CD4-positive, alpha-beta T cell treated with Interleukin-15 for 4 hours (primary cell): ENCODE measurements around the gene ZMAT5.

Source experiments
- DNase-seq: peaks from one replicate; pipeline ENCODE4 v3.0.0-alpha.2; 2020; ENCODE audit warnings: low spot score

The ZMAT5 gene

DNA sequence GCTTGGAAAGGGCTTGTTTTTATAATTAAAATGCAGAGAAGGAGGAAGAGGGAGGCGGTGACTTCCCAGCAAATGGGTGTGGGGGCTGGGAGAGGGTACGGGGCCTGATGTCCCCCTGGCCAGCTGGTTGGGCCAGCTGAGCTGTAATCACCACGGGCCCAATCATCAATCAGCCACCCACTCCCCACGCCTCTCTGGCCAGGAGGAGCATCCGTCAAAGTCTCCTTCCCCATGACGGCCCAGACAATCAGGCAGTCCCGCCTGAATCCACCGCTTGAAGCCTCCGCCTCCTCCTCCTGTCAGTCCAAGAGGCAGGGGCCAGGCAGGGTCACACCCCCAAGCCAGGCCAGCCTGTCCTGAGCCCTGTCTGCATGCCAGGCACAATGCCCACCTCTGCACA, 60.3 kb downstream of the ZMAT5 start:
- no peak for DNase-seq

DNA sequence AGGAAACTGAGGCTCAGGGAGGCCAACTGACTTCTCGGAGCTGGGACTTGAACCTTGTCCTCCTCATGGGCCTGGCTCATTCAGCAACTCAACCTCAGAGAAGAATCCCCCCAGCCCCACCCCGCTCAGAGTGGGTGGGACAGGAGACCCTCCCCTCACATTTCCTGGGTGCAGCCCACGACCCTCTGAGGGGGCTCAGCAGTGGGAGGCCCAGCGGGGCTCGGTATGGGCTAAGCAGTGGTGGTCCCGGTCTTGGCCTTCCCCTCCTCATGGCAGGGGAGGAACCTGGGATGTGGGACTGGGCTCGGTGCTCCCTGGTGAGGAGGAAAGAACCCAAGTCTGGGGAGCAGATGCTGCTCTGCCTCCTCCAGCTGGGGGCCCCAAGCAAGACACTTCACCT, 61.2 kb downstream of the ZMAT5 start:
- DNase-seq: no peak

DNA sequence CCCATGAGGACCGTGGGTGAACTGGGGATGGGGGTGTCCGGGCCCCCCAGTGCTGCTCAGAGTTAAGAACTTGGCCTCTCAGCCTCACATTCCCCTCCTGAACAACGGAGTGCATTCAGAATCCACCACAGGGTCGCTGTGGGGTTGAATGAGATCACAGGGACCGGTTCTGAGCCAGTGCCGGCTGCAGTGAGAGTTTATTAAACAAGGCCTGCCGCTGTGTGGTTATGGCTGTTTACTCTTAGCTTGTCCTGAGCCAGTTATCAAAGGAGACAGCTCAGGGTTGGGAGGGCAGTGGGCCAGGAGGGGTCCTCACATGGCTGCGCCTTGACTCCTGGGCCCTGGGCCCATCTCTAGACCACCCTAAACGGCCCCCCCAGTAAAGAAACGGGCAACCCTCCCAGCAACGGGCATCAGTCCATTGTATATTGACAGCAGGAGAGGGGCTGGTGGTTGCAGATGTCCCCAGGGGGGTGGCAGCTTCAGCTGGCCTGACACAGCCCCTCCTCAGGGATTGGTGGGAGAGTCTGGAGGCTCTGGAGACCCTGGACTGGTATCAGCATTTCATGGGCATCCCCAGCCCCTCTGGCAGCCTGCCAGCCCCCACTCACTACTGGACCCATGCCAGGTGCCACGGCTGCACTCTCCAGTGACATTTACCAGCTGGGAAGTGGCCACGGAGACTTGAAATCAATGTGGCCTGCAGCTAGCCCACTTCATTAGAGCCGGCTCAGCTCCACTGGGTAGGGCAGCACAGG, 62.1 kb downstream of the ZMAT5 start:
- DNase-seq: no peak

DNA sequence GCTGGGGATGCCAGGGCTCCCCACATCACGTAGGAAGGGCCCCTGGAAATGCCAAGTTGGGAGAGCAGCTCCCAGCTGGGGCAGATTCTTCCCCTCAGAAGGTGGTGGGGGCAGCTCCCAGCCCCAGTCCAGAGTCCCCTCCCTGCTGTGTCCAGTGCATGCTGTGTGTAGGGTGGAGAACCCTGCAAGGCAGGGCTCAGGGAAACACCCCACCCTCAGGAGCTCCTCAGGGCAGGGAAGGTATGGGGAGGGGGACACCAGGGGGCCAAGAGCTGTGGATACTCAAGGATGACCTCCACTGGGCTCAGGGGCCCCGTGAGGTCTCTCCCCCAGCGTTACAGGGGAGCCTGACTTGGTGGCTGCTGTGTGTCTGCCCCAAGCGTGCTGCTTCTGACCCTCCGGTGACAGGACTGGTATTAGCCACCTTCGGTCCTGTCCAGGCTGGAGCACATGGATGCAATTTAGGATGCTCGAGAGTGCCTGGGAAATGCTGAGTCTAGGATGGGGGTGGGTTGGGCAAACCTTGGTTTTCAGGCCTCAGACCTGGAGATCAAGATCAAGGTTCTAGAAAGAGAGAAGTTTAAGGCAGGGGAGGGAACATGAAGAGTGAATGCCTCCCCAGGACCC, 63.1 kb downstream of the ZMAT5 start:
- DNase-seq: no peak

DNA sequence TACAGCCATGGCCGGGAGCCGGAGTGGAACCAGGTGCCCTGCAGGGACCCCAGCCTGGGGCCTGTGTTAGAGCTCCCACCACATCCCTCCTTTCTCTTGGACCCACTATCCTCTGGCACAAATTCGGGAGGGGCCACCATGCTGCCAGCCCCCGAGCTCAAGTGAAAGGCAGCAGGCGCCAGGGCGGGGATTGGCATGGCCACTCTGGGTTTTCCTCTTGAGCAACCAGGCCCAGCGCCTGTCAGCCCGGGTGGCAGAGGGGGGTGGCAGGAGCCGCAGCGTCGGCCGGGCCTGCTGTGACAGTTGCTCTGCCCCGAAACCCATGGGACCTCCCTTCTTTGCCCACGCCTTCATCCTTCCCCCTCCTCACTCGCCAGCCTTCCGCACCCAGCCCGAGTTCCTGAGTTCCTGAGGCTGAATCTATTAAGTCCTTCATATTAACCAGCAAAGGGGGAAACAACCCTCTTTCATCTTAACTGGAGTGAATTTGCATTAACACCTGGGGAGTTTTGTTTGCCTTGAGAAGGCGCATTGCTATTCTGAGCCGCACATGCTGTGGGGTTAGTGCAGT, 63.8 kb downstream of the ZMAT5 start:
- no peak for DNase-seq

DNA sequence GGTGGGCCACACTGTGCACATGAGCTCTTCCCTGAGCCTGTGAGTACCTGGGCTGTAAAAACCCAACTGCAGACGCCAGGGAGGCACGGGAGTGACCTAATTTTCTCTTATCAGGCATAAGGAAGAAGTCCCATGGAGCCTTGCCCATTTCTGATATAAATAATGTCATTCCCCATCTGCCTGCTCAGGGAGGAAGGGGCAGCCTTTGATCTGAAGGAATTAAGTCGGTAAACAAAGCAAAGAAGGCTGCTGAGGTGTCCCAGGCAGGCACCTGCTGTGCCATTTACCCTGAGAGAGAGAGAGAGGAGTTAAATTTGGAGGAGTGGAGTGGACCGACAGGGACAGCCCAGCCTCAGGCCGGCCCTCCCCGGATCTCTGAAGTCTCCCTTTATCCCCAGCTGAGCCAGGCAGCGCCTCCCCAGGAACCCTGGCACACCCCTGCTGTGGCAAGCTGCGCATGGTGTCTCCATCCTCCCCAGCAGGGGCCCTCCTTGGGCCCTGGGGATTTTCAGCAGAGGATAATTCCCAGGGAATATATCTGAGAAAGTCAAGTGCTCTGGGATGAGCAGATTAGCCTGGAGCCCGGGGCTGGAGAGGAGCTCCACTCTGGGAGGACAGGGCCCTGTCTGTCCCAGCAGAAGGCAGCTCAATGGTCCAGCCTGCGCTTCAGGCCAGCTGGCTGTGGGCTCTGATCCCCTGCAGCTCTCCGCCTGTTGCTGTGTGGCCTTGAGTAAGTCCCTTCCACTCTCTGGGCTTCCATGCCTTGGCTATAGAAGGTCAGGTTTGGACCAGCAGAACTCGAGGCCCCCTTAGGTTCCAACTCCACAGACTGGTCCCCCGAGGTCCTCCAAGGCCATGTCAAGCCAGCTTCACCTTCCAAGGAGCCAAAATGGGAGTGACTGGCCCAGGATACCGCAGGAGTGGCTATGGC, 64.5 kb downstream of the ZMAT5 start:
- DNase-seq: no peak

DNA sequence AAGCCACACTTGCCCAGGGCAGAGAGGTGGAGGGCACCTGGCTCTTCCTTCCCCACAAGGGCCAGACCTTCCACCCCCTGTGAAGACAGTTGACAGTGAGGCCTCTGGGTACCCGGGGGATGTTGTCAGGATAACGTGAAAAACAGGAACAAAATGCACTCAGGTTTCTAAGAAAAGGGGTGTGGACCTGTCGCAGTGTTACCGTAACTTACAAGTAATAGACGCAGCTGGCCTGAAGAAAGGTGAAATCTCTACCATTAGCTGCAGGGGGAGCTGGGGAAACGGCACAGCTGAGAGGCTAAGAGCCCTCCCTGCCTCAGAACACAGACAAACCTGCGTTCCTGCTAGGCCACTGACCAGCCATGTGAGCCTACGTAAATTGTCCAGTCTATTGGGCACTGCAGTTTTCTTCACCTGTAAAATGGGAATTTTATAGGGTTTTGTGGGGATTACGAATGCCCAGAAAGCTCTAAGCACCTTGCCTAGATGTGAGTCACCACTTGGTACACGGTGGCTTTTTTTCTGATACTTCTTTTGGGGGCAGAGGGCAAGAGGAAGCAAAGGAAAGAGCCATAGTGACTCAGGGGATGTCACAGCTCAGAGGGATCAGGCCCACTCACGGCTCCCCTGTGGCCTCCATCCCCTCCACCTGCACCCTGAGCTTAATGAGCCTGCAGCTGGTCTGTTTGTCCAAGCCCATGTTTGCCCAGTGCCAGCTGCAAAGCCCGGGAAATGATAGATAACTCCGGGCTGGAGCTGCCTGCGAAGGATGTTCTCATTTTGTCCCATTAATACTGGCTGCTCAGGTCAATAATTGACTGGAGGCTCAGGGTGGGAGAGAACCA, 65.4 kb downstream of the ZMAT5 start:
- peak; percentile 29 for DNase-seq

DNA sequence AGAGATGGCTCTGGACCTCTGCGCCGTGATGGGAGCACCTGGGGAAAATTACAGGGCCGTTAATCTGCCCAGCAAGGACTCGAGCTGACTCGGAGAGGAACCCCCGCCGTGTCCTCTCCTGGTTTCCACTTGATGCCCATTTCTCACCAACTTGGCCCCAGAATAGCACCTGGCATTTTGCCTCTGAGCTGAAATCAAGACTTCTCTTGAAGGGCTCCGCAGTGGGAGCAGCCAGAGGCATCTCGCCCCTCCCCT, 66.0 kb downstream of the ZMAT5 start:
- DNase-seq: no peak

DNA sequence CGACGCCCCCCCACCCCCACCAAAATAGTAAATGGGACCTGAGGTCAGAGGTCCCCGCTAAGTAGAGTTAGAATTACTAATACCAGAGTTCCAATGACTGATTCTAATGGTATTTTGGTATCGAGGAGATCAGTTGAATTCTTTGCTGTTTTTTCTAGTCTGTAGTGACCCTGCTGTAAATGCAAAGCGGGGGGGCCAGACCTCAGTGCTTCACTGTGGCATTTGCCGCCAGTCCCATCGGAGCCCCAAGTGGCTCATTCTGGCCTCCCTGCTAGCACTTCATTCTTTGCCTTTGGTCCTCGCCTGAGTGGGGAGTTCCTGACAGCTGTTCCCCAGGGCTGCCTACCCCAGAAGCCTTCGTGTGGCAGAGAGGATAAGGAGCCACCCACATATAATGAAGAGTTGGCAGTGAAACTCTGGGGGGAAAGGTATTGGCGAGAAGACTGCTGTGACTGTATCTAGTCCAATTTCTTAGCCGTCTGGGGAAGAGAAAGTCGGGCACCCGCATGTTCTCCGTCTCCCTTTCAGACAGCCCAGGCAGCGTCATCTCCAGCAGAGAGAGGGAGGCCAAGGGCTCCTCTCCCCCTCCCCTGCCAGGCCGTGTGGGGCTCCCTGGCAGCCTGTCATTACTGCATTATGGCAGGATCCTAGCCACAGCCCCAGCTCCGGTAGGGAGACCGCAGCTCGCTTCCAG, 66.5 kb downstream of the ZMAT5 start:
- no peak for DNase-seq

DNA sequence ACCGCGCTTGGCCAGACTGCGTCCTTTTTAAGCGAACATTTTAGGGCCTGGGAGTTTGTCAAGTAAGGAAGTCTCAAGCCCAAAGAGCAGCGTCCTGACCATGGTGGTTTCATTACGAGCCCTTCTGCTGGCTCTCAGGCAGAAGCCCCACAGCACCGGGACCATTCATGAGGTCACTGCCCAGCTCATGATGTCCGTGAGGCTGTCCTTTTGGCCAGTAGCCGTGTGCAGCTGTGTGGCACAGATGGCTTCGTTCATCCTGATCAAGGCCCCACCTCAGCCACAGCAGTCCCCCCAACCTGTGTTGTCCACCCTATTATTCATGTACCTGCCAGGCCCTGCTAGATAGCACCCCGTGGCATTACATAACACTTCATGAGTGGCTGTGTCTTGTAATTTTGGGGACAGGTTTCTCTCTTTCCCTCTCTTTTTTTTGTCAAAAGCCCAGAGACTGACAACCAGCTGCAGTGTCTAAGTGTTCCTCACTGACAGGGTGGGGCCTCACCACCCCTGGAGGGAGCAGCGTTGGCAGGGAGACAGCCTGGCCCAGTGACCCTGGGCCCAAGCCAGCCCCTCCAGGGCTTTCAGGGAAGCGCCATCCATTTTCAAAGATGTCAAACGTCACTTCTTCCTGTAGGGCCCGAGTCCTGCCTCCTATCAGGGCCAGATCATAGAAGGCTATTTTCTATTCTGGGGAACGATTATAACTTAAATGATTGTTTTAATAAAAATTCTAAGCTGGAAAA, 68.8 kb downstream of the ZMAT5 start:
- no peak for DNase-seq

DNA sequence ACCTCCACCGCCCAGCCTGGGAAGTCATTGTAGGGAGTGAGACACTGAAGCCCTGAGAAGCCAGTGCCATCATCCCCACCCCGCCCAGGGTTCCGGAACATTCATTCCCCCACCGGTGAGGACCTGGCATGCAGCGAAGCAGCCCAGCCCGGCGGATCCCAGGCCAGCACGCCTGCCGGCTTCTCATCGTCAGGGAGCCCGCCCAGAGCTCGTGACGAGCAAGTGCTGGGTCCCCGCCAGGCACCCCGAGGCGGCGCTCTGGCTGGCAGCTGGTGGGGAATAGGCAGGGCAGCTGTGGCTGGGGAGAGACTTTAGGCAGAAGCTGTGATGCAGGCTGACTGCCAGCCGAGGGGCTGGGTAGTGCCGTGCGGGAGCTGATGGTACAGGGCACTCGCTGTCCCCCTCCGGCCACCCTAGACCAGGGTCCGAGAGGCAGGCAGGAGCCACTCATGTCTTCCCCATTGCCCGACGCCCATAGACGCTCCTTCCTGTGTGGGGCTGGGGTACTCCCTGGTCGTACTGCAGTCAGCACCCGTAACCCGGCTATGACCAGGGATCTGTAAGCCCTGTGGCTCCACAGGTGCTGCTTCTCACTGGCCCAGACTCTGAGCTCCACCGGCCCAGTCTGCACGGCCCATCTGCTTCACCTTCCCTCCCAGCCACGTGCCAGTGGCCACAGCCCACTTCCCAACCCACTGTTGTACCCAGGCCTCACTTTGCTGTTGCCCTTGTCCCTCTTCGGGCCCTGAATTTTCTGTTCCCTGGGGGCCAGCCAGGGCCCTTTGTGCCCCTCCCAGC, 71.5 kb downstream of the ZMAT5 start:
- no peak for DNase-seq

DNA sequence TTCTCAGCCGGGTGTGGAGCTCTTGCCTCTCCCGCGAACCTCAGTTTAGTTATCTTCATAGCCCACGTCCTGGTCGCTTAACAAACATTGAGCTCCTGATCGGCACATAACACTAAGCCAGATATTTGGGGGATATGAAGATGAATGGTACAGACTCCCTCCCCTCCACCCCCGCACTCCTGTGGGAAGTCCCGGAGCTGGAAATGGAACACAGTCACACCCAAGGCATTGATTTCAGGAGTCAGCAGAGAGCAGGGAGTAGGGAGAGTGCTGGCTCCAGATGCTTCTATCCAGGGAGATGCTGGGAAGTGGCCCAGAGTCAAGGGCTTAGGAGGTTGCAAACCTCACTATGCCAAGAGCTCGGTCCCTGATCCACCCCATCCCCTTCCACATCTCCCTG, 73.1 kb downstream of the ZMAT5 start:
- no peak for DNase-seq

DNA sequence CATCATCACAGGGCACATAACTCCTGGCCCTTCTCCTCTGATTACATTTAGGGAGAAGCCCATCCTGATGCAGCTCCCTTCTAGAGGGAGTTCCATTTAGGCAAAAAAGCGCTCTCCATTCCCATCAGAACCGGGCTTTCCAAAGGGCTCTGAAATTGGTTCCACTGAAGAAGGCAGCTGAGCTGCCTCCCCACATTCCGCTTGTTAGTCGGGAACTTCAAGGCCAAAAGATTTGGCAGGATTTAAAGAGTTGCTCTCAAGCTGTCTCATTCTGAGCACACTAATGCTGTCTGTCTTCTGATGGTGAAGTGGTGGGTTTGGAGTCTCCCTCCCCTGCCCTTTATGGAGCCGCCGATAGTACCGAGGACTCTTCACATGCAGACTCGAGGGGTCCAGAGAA, 73.6 kb downstream of the ZMAT5 start:
- DNase-seq: no peak

DNA sequence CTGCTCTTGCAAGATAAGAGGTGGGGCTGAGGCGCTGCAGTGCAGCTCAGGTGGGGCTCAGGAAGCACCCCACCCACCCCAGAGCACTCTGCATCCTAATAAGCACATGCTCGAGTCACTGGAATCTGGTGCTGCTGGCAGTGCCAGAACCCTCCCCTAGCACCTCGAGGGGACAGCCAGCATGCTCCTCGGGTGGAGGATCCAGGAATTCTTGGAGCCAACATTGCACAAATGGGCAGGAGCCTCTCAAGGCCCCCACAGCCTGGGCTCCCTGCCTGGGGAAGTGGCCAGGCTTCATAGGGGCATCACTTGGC, 74.5 kb downstream of the ZMAT5 start:
- DNase-seq: no peak

DNA sequence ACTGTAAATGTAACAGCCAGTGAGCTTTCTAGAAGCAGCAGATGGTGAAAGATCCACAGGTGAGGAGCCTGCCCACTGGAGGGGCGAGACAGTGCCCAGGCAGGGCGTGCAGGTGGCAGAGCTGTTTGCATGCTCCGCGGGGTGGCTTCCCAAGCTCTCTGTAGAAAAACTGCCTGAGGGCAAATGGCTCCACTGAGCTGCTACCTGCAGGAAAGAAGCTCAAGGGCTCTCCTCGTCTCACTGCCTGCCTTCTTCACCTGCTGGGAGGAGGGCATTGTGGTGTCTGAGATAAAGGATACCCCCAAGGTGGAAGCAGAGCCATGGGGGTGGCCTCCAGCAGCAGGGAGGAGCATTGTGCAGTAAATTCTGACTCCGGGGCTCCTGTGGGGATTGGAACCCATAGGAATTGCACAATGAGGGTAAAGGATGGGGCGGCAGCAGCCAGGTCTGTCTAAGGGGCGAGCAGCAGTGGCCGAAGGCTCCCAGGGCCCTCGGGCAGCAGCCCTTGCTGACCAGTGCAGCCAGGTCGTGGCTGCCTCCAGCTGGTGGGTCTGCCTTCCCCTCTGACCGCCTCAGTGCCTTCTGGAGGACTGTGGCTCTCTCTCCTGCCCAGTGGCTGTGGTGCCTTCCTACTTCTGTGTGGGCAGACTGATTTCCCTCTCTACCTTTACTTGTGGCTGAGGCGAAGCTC, 75.0 kb downstream of the ZMAT5 start:
- DNase-seq: no peak

DNA sequence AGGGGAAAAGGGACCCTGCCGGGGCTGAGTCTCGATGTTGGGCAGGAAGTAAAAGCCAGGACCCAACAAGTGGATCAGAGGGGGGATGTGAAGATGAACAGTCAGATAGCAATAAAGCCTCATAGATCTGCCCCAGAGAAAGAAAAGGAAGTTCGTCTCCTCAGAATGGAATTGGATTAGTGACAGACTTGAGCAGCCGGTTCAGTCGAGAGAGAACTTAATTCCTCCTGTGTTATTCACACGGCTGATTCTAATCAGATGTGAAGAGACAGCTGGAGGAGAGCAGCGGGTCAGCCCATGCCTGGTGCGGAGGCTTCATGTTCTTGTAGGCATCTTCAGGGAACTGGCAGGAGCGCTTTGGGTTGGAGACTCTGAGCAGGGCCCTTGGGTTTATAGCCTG, 76.3 kb downstream of the ZMAT5 start:
- no peak for DNase-seq

DNA sequence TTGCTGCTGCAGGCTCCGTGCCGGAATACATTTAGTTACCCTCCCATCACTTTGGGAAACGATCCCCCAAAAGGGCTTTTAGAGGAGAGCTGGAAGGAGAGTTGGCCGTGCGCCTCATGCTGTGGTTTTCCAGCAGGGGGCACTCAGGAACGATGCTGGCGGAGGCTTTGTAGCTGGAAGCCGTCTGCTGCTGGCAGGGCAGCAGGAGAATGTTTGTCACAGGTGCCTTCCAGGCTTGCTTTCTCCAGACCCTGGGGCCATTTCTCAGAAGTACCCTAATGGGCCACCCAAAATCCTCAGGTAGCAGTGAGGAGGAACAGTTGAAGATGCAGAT, 77.0 kb downstream of the ZMAT5 start:
- DNase-seq: peak; percentile 10

DNA sequence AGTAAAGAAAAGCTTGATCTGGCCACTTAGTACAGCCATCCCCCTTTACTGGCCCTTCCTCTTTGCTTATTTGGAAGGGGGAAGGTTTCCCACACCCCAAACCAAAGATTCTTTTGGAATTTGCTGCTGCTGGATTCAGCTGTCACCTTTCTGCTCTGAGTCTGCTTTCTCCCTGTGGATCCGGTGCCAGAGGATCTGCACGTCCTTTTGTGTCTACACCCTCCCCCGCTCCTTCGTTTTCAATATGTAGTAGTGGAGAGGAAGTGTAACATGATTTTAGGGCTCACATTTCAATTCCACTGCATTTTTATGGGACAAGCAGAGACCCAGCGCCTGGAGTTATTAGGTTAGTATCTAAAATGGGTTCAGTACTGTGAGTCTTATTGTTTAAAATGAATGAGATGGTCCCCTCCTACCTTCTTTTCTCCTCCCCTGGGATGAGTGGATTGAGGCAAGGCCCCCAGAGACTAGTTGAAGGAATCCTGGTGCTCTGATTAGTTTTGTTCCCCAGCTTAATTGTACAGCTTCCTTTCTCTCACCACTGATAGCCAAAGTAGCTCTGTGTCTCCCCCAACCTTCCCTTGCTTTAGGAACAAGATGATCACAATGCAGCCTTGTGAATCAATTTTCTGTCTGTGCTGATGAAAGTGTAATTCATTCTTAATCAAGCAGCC, 77.5 kb downstream of the ZMAT5 start:
- DNase-seq: no peak

DNA sequence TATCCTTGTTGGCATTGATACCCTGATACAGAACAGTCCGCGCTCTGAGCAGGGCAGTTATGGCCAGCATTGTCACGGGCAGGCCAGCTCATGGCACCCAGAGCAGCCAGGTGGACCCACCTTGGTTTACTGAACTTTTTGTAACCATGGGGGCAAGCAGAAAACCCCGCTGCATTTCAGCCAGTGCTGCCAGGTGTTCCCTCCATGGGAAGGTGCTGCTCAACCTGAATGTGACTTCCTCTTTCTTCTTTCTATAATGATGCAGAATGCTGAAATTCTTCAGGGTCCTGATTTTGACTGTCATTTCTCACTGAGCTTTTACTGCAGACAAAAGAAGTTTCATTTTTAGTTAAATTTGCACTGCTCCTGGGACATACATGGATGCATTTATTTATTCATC, 82.6 kb downstream of the ZMAT5 start:
- DNase-seq: no peak
